Fibroblast of mammary gland (primary cell): ENCODE data around the gene SOX10.

Experiments used
- DNase-seq: peaks from one replicate; pipeline ENCODE4 v3.0.0-alpha.2; 2010; ENCODE audit warnings: low read depth
- H3K4me3 ChIP-seq: 2 replicates; pipeline ENCODE4 v1.5.1; 2011; ENCODE audit warnings: low read depth, mild to moderate bottlenecking, low read length, moderate library complexity; ENCODE audit not compliant: control insufficient read depth
- TF ChIP-seq, protein P1 (sequence below): conservative IDR thresholded peaks from 2 replicates; pipeline ENCODE4 v1.5.1; 2011; ENCODE audit warnings: low read depth, low read length, inconsistent platforms; ENCODE audit not compliant: control insufficient read depth, insufficient read depth

Gene SOX10

DNA sequence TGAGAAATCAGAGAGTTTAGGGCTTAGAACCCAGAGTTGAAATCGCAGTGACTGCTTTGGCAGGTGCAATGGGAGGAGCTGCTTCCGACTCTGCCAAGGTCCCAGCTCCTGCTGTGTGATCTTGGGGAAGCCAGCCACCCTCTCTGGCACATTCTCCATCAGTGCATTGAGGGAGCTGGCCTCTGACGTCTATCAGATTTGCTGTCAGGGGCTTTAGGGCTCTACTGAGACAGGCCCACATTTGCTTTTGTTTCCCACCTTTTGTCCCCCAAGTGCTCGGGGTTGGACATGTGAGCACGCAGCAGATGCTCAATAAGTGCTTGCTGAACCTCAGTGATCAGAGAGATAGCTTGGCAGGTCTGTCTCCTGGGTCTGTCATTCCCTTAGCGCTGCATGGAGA lies 10.6 kb upstream of the SOX10 start:
- TF ChIP-seq, protein P1, sequence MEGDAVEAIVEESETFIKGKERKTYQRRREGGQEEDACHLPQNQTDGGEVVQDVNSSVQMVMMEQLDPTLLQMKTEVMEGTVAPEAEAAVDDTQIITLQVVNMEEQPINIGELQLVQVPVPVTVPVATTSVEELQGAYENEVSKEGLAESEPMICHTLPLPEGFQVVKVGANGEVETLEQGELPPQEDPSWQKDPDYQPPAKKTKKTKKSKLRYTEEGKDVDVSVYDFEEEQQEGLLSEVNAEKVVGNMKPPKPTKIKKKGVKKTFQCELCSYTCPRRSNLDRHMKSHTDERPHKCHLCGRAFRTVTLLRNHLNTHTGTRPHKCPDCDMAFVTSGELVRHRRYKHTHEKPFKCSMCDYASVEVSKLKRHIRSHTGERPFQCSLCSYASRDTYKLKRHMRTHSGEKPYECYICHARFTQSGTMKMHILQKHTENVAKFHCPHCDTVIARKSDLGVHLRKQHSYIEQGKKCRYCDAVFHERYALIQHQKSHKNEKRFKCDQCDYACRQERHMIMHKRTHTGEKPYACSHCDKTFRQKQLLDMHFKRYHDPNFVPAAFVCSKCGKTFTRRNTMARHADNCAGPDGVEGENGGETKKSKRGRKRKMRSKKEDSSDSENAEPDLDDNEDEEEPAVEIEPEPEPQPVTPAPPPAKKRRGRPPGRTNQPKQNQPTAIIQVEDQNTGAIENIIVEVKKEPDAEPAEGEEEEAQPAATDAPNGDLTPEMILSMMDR: no peak
- no peak for DNase-seq
- H3K4me3 ChIP-seq: no peak overlapping the region

DNA sequence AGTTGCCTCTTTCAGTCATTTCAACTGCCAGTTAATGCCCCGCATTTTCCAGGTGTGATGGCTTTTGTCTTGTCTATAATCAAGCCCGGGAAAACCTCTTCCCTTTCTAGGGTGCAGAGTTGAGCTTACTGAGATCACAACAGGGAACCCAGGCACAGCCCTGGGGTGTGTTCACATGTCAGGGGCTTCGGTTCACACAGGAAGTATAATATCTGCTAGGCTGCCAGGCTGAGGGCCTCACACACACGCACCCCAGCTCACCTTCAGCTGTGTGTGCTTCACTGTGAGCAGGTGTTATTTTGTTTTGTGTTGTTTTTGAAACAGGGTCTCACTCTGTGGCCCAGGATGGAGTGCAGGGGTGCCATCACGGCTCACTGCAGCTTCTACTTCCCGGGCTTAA lies 9.7 kb upstream of the SOX10 start:
- TF ChIP-seq, protein P1: no peak
- DNase-seq: no peak
- no peak overlapping the region for H3K4me3 ChIP-seq

DNA sequence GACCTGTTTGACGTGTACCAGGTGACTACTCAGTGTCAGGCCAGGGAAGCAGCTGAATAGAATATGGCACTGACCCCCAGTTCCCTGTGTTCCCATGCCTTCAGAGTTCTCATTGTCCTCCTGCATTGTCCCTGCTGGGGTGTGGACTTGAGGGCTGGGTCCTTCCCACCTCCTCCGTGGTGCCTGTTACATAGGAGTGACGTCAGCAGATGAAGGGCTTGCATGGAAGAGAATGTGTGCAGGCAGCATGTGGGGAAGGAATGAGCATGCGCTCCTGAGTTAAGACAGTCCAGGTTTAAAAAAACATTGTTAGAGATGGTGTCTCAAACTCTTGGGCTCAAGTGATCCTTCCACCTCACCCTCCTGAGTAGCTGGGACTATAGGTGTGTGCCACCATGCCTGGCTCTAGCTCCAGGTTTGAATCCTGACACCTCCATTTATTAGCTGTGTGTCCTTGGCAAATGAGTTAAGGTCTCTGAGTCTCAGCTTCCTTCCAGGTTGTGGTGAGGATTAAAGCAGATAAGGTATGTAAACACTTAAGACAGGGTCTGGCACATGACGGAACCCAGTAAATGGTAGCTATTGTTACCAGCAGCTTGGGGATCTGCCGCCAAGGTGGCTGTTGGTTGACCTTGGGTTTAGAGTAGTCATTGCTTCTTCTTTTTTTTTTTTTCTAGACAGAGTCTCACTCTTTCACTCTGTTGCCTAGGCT lies 7.5 kb upstream of the SOX10 start:
- DNase-seq: no peak
- TF ChIP-seq, protein P1: no peak
- H3K4me3 ChIP-seq: no peak overlapping the region

DNA sequence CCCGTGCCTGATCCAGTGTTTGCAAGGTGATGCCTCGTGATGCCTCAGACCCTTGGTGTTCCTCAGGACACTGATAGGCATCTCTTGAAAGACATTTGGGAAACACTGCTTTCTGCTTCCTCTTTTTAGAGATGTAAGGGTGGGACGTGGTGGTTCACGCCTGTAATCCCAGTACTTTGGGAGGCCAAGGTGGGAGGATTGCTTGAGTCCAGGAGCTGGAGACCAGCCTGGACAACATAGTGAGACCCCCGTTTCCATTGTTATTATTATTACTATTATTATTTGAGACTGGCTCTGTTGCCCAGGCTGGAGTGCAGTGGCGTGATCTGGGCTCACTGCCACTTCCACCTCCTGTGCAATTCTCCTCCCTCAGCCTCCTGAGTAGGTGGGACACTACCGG lies 6.5 kb upstream of the SOX10 start:
- TF ChIP-seq, protein P1: no peak
- H3K4me3 ChIP-seq: no peak overlapping the region
- DNase-seq: no peak

DNA sequence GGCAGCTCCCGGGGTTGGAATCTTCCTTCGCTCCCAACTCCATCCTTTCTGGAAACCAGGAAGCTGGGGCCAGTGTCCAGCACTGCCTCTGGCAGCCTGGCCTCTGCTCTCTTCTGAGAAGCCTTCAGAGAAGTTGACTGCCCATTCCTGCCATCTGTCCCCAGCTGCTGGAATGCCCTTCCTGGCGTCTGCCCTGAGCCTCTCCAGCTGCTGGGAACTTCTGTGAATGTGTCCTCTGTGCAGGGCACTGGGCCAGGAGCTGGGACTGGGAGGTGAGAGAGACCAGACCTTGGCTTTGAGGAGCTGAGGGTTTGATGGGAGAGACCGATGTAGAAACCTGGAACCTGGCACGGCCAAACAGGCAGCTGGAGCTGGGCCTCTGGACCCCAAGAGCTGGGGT lies 5.9 kb upstream of the SOX10 start:
- no peak for DNase-seq

DNA sequence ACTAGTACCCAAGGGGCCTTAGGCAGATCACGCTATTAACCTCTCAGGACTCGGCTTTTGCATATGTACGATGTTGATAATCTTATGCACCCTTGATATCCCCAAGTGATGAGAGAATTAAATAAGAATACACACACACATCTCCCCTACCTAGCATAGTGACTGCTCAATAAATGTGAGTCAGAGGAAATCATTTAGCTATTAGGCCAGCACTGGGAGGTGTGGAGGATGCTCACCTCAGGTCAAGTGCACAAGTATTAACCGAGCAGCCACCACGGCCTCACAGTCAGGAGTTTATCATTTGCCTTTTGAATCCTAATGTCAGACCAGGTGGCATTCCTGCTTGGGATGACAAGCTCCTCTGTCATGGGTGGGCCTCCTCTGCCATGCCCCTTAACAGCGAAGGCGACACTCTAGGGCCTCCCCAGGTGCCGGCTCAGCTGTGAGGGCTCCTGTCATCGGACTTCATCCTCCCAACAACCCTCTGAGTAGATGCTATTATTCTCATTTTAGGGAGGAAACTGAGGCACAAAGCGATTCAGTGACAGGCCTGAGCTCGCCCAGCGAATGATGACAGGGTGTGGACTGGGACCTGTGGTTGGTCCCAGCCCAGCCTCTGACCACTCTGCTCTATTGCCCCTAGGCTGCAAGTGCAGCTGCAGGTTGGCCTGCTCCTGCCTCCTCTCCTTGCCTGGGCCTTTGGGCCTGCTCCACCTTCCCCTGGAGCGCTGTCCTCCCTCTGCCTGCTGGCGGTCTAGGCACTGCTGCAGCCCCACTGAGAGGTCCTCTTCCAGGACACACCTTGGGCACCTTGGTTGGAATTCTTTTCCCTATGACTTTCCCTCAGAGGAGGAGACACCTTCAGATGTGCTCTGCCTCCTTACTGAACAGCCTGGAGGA lies 5.0 kb upstream of the SOX10 start:
- no peak for DNase-seq
- H3K4me3 ChIP-seq: no peak overlapping the region
- TF ChIP-seq, protein P1: no peak

More for the DNA sequence above, 5.9 kb upstream of the SOX10 start:
- no peak overlapping the region for H3K4me3 ChIP-seq
- TF ChIP-seq, protein P1: no peak
